ENCODE data around the gene KRT31.
"Not testable (repeated sequence)": the region's sequence is repeated elsewhere in the genome, so short reads cannot be mapped to it uniquely, and the experiment has no call there.

Gene KRT31

GRCh38 chr17:41417127-41417526 lies 19.7 kb upstream of the KRT31 start:
- no peak for DNase-seq

- DNase-seq = no peak
Observed at GRCh38 chr17:41416479-41416878, 19.1 kb upstream of the KRT31 start.

- DNase-seq = no peak
Observed at GRCh38 chr17:41415833-41416335, 18.5 kb upstream of the KRT31 start.

DNA sequence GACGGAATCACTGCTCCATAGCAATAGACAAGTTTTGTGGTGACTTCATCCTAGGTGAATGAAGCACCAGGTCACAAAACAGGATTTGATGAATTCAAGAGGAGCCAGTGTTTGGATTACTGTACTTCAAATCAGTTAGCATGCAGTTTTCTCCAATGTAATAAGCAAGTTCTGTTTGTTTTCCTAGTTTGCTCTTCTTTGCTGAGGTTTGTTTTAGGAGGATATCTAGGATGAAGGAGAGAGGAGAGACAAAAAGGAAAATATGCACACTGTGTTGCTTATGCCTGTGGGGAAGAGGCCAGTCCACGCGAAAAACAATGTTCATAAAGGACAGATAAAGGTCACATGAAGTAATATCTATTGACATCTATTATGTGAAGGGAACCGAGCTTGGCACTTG lies 18.0 kb upstream of the KRT31 start:
- no peak for DNase-seq

- no peak for DNase-seq
Observed at GRCh38 chr17:41413982-41414381, 16.6 kb upstream of the KRT31 start.

DNA sequence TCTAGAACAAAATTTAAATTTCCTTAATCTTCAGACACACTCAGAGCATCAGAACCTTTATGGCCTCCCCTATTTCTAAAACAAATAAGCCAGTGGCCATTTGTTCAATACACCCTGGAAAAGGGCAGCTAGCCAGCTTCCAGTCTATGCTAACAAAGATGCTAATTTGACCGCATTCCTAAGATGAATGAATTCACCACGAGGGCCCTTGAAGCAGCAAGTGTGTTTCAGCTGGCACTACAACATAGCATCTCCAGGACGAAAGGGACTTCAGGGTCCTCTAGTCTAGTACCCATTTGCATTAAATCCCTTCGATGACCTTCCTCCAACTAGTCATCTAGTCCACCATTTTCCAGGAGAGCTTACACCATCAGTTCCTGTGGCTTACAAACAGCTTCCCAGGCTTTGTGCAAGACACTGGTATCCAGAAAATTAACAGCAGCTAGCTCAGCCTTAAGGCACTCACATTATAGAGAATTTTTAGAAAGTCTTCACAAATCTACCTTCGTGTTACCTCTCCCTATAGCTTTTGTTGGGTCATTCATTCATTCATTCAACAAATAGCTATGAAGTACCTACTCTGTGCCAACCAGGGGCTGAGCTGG lies 16.0 kb upstream of the KRT31 start:
- DNase-seq = no peak

DNA sequence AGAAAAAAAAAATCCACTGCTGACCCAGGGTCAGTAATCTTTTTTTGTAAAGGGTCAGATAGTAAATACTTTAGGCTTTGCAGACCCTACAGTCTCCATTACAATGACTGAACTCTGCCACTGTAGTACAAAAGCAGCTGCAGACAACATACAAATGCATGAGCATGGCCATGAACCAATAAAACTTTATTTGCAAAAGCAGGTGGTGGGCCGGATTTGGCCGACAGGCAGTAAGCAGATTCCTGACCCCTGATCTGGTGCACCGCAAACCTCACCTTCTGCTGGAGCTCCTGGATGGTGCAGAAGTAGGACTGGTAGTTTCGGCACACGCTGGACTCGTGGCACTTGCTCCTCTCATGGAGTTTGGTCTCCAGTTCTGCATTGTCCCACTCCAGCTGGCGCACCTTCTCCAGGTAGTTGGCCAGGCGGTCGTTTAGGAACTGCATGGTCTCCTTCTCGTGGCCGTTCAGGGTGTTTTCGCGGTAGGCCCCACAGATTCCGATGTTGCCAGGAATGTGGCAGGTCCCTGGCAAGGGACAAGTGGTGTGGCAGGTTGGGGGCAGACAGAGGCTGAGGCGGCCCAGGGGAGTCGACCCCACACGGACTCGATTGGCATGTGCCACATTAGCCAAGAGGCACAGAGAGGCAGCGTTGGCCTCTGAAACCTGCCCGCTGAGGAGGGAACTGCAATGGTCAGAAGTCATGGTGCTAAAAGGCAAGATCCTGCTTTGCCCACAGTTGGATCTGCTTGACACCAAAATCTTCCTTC lies 13.8 kb upstream of the KRT31 start:
- no peak for DNase-seq

GRCh38 chr17:41407226-41407625 lies 9.8 kb upstream of the KRT31 start:
- DNase-seq = no peak

GRCh38 chr17:41406205-41406604 lies 8.8 kb upstream of the KRT31 start:
- no peak for DNase-seq

- DNase-seq = peak; percentile 65
Observed at GRCh38 chr17:41404024-41404671, 6.7 kb upstream of the KRT31 start.

DNA sequence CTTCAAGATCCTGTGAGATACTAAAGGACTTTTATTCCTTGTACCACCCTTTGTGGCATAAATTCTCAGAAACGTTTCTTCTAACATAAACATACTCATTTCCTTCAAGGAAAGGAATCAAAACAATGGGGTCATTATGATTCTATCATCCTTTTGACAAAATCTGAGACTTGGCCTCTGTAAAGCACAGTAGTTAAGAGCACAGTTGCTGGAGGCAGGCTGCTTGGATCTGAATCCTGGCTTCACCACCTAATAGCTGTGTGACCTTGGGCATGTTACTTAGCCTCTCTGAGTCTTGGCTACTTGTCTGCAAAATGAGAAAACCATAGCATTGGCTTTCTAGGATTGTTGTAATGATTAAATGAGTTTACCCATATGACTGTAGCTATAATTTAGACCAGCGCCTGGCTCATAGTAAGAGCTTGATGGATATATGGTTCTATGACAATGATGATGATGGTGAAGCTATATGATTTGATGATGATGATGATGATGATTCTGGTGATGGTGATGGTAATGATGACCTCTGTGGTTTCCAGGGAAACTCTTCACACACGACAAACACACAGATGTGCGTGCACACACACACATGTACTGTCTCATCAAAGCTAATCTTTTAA lies 6.1 kb upstream of the KRT31 start:
- DNase-seq = no peak

GRCh38 chr17:41402161-41402560 lies 4.8 kb upstream of the KRT31 start:
- DNase-seq = no peak

DNA sequence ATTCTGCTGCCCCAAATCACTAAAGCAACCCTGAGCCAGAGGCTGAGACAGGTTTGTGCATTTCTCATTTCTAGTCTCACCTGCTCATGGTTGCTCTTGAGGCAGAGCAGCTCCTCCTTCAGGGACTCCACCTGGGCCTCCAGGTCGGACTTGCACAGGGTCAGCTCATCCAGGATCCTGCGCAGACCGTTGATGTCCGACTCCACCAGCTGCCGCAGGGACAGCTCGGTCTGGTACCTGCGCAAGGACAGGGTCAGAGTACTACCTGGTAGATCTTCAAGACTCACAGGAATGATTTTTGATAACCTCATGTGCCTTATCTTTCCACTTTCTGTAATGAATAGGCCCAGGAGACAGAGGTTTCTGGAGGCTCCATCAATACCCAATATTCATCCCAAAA lies 1.1 kb downstream of the KRT31 start:
- DNase-seq = no peak

- no peak for DNase-seq
Observed at GRCh38 chr17:41395611-41396010, 1.8 kb downstream of the KRT31 start.

DNA sequence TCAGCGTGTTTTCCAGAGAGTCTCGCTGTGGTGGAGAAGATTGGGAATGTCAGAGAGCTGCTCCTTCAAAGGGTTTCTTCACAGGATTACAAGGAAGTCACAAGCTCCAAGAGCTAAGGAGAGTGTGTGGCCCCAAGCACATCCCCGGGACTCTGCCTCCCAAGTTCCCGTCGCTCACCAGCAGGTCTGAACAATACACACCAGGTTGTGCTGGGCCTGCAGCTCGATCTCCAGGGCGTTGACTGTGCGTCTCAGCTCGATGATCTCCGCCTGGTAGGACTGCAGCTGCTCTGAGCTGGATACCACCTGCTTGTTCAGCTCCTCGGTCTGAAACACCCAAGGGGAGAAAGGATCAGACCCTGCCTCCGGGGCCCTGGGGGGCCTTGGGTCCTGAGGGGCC lies 2.4 kb downstream of the KRT31 start:
- not testable (repeated sequence) for DNase-seq

GRCh38 chr17:41394254-41394996 lies 3.0 kb downstream of the KRT31 start:
- DNase-seq = no peak

DNA sequence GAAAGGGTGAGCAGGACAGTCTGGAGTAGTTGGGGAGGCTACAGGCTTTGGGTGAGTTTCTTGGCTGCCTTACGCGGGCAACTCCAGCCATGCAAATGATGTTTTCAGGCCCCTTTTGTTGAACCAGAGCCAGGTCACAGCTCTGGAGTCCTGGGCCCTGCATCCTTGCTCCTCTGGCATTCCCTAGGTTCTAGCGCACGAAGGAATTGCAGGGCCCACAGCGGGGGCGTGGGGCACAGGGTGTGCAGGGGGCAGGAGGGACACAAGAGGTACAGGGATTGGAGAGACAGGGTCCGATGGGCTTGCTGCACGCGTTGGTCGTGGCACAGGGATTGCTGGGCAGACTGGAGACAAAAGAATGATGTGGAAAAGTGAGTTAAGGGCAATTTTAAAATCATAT lies 3.6 kb downstream of the KRT31 start:
- DNase-seq = no peak

- DNase-seq = no peak
Observed at GRCh38 chr17:41393294-41393693, 4.1 kb downstream of the KRT31 start.

DNA sequence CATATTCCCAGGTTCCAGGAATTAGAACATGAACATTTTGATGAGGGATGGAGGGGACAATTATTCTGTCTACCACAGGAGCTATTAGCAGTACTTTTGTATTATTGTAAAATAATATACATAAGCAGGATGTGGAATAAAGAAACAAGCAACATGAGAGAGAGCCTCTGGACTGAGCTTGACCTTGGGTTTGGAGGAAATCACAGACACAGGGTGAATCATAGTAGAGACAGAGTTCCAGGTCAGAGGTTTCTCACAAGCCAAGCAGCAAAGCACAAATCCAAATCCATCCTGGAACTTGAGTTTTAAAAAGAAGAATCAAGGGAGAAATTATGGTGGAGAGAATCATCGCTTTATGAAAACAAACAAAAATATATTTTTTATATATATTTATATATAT lies 5.1 kb downstream of the KRT31 start:
- no peak for DNase-seq

DNA sequence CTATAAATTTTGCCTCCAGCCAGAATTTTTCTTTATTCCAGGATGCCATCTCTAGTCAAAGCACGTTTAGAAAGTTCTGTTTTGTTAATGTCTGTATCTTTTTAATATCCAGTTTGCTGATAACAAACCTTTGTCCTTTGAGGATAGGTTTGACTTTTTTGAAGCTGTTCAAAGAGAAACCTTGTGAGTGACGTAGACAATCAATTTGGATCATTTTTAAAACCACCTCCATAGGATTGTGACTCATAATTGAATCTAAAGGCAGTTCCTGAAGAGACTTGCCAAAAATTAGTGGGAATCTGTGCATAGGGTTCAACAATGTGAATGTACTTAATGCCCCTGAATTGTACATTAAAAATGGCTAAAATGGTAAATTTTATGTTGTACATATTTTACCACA lies 5.9 kb downstream of the KRT31 start:
- no peak for DNase-seq

GRCh38 chr17:41390411-41390938 lies 6.9 kb downstream of the KRT31 start:
- no peak for DNase-seq

- no peak for DNase-seq
Observed at GRCh38 chr17:41387670-41388069, 9.7 kb downstream of the KRT31 start.

DNA sequence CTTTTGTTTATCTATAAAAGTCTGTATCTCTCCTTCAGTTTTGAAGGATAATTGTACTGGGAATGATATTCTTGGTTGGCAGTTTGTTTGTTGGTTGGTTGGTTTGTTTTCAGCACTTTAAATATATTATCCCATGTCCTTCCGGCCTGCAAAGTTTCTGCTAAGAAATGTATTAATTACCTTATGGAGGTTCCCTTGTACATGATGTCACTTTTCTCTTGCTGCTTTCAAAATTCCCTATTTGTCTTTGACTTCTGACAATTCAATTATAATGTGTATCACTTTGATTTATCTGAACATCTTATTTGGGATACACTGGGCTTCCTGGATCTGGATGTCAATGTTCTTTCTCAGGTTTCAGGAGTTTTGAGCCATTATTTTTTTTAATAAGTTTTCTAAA lies 11.2 kb downstream of the KRT31 start:
- DNase-seq = no peak
